ENCODE data around the gene ALK.

Gene ALK

GRCh38 chr2:29662861-29663260, 258.5 kb downstream of the ALK start:
- no peak for DNase-seq (ENCODE audit: low read depth in 2 of 3, low spot score in 2 of 3)

GRCh38 chr2:29660201-29660600, 261.2 kb downstream of the ALK start:
- no peak for DNase-seq (ENCODE audit: low read depth in 2 of 3, low spot score in 2 of 3)

- DNase-seq (ENCODE audit: low read depth in 2 of 3, low spot score in 2 of 3), result no peak
Observed at GRCh38 chr2:29659178-29659577, 262.2 kb downstream of the ALK start.

GRCh38 chr2:29657674-29658073, 263.7 kb downstream of the ALK start:
- no peak for DNase-seq (ENCODE audit: low read depth in 2 of 3, low spot score in 2 of 3)

- DNase-seq (ENCODE audit: low read depth in 2 of 3, low spot score in 2 of 3), result no peak
Observed at GRCh38 chr2:29655391-29656086, 265.8 kb downstream of the ALK start.

GRCh38 chr2:29650631-29651097, 270.7 kb downstream of the ALK start:
- DNase-seq (ENCODE audit: low read depth in 2 of 3, low spot score in 2 of 3), result no peak

- DNase-seq (ENCODE audit: low read depth in 2 of 3, low spot score in 2 of 3), result no peak
Observed at GRCh38 chr2:29644949-29645348, 276.4 kb downstream of the ALK start.

- DNase-seq (ENCODE audit: low read depth in 2 of 3, low spot score in 2 of 3), result no peak
Observed at GRCh38 chr2:29643196-29643595, 278.2 kb downstream of the ALK start.

- no peak for DNase-seq (ENCODE audit: low read depth in 2 of 3, low spot score in 2 of 3)
Observed at GRCh38 chr2:29640360-29640759, 281.0 kb downstream of the ALK start.

- no peak for DNase-seq (ENCODE audit: low read depth in 2 of 3, low spot score in 2 of 3)
Observed at GRCh38 chr2:29638641-29639040, 282.7 kb downstream of the ALK start.

GRCh38 chr2:29634916-29635315, 286.5 kb downstream of the ALK start:
- DNase-seq (ENCODE audit: low read depth in 2 of 3, low spot score in 2 of 3), result no peak

- no peak for DNase-seq (ENCODE audit: low read depth in 2 of 3, low spot score in 2 of 3)
Observed at GRCh38 chr2:29632018-29632417, 289.4 kb downstream of the ALK start.

GRCh38 chr2:29629495-29629894, 291.9 kb downstream of the ALK start:
- DNase-seq (ENCODE audit: low read depth in 2 of 3, low spot score in 2 of 3), result no peak

GRCh38 chr2:29628862-29629261, 292.5 kb downstream of the ALK start:
- DNase-seq (ENCODE audit: low read depth in 2 of 3, low spot score in 2 of 3), result no peak

- DNase-seq (ENCODE audit: low read depth in 2 of 3, low spot score in 2 of 3), result no peak
Observed at GRCh38 chr2:29628108-29628745, 293.2 kb downstream of the ALK start.

- no peak for DNase-seq (ENCODE audit: low read depth in 2 of 3, low spot score in 2 of 3)
Observed at GRCh38 chr2:29627279-29627711, 294.1 kb downstream of the ALK start.

GRCh38 chr2:29620890-29621289, 300.5 kb downstream of the ALK start:
- no peak for DNase-seq (ENCODE audit: low read depth in 2 of 3, low spot score in 2 of 3)

- no peak for DNase-seq (ENCODE audit: low read depth in 2 of 3, low spot score in 2 of 3)
Observed at GRCh38 chr2:29619689-29620088, 301.7 kb downstream of the ALK start.

- no peak for DNase-seq (ENCODE audit: low read depth in 2 of 3, low spot score in 2 of 3)
Observed at GRCh38 chr2:29618024-29618423, 303.4 kb downstream of the ALK start.

- DNase-seq (ENCODE audit: low read depth in 2 of 3, low spot score in 2 of 3), result no peak
Observed at GRCh38 chr2:29617351-29617750, 304.0 kb downstream of the ALK start.

GRCh38 chr2:29616569-29616968, 304.8 kb downstream of the ALK start:
- no peak for DNase-seq (ENCODE audit: low read depth in 2 of 3, low spot score in 2 of 3)

GRCh38 chr2:29615841-29616240, 305.5 kb downstream of the ALK start:
- DNase-seq (ENCODE audit: low read depth in 2 of 3, low spot score in 2 of 3), result no peak

GRCh38 chr2:29615183-29615582, 306.2 kb downstream of the ALK start:
- DNase-seq (ENCODE audit: low read depth in 2 of 3, low spot score in 2 of 3), result no peak

All from activated CD8-positive, alpha-beta memory T cell treated with anti-CD3 and anti-CD28 coated beads for 48 hours (primary cell).